ENCODE results near the gene TSPOAP1.

TSPOAP1 gene

GRCh38 chr17:58331815-58332777 is 3.5 kb upstream of the TSPOAP1 start:
- TF ChIP-seq ZNF274 (IDR thresholded peaks at IDR 0.05; ENCODE audit: low read depth, low read length): no peak
- H3K4me3 ChIP-seq (ENCODE audit: low read length): peak overlapping the region; percentile 87

- TF ChIP-seq ZNF274 (IDR thresholded peaks at IDR 0.05; ENCODE audit: low read depth, low read length): no peak
- H3K4me3 ChIP-seq (ENCODE audit: low read length): peak overlapping the region; percentile 87
Measured at GRCh38 chr17:58330997-58331814, 2.6 kb upstream of the TSPOAP1 start.

DNA sequence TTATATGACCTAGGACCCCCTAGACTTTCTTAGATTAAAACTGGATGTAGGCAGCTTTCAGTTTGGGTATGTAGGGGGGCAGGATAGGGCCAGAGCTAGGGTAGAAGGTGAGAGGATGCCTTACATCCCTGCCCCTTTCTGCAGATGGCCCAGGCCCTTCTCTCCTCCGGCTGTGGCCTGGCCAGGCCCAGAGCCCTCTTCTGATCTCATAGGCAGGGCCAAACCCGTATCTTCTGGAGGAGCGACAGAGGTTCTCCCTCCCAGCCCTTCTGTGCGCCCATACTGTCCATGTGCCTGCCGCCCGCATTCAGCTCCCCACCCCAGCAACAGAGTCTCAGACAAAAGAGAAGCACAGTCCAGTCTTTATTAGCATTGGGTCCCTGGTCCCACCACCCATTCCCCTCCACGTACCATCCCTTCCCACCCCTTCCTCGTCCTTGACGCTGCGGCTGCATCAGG is 2.0 kb upstream of the TSPOAP1 start:
- H3K4me3 ChIP-seq (ENCODE audit: low read length): peak overlapping the region; percentile 87
- no peak for TF ChIP-seq ZNF274 (IDR thresholded peaks at IDR 0.05; ENCODE audit: low read depth, low read length)

- H3K4me3 ChIP-seq (ENCODE audit: low read length): peak overlapping the region; percentile 87
- TF ChIP-seq ZNF274 (IDR thresholded peaks at IDR 0.05; ENCODE audit: low read depth, low read length): no peak
Measured at GRCh38 chr17:58329810-58330537, 1.4 kb upstream of the TSPOAP1 start.

- no peak overlapping the region; the same call in 1 of the 2 replicates for H3K4me3 ChIP-seq (ENCODE audit: low read length)
- no peak for TF ChIP-seq ZNF274 (IDR thresholded peaks at IDR 0.05; ENCODE audit: low read depth, low read length)
Measured at GRCh38 chr17:58329035-58329809, 627 bp upstream of the TSPOAP1 start.

- peak overlapping the region; percentile 17; the same call in 1 of the 2 replicates for H3K4me3 ChIP-seq (ENCODE audit: low read length)
- TF ChIP-seq ZNF274 (IDR thresholded peaks at IDR 0.05; ENCODE audit: low read depth, low read length): no peak
Measured at GRCh38 chr17:58327363-58328194, 1.0 kb downstream of the TSPOAP1 start.

- no peak overlapping the region; the same call in 1 of the 2 replicates for H3K4me3 ChIP-seq (ENCODE audit: low read length)
- no peak for TF ChIP-seq ZNF274 (IDR thresholded peaks at IDR 0.05; ENCODE audit: low read depth, low read length)
Measured at GRCh38 chr17:58326609-58327362, 1.8 kb downstream of the TSPOAP1 start.

- TF ChIP-seq ZNF274 (IDR thresholded peaks at IDR 0.05; ENCODE audit: low read depth, low read length): no peak
- H3K4me3 ChIP-seq (ENCODE audit: low read length): no peak overlapping the region
Measured at GRCh38 chr17:58325976-58326468, 2.6 kb downstream of the TSPOAP1 start.

GRCh38 chr17:58325289-58325726 is 3.3 kb downstream of the TSPOAP1 start:
- TF ChIP-seq ZNF274 (IDR thresholded peaks at IDR 0.05; ENCODE audit: low read depth, low read length): no peak
- H3K4me3 ChIP-seq (ENCODE audit: low read length): no peak overlapping the region

DNA sequence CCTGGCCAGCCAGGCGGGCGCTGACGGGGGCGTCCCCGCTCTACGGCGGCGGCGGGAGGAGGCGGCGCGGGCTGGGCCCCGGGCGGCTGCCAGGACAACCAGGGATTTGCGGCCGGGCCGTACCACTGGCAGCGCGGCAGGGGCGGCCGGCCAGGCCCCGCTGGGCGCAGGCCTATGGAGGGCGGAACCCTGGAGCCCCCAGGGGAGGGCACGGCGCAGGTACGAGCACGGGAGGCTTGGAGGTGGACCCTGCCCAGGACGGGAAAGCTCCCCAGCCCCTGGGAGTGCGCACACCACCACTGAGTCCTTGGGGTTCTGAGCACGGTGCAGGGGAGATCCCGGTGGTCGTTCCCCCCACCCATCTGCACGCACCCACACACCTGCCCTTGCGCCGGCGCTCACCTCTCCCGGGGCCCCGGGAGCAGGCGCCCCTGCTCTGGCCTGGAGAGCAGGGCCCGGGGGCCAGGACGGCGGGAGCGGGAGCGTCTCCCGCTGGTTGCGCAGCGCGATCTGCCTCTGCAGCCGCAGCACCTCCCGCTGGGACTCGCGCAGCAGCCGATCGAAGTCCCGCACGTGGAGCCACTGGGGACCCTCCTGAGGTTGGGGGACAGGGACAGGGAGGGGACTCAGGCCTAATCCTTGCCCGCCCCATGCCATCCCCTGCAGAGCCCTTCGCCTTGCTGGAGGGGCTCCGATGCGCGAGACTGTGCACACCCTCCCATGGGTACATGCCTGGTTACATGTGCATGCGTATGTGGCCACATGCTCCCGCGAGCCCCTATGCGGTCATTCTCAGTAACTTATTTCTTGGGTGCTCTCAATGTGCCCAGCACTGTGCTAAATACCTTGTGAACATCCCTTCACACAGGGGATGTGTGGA is 3.9 kb downstream of the TSPOAP1 start:
- no peak overlapping the region; the same call in 1 of the 2 replicates for H3K4me3 ChIP-seq (ENCODE audit: low read length)
- no peak for TF ChIP-seq ZNF274 (IDR thresholded peaks at IDR 0.05; ENCODE audit: low read depth, low read length)

GRCh38 chr17:58324056-58324408 is 4.6 kb downstream of the TSPOAP1 start:
- no peak overlapping the region for H3K4me3 ChIP-seq (ENCODE audit: low read length)
- TF ChIP-seq ZNF274 (IDR thresholded peaks at IDR 0.05; ENCODE audit: low read depth, low read length): no peak
